H1 (cell line): ENCODE results near the gene DFFA. TPM values are rescaled to one million over a fixed set of nuclear protein-coding genes. Genes with fewer than 3 reads are reported as not detected.

Experiments
- CTCF ChIA-PET: fragments of 300-600 bp; sonication (Branson Sonifier 250); formaldehyde crosslinking; loops from one replicate; lab custom pipeline; 2021; ENCODE audit not compliant: partially characterized antibody; lab: Charles Lee
- POLR2A ChIA-PET: fragments of 300-600 bp; sonication (Branson Sonifier 250); formaldehyde crosslinking; loops from one replicate; lab custom pipeline; 2021; ENCODE audit warnings: inconsistent platforms; ENCODE audit not compliant: partially characterized antibody; lab: Charles Lee
- DNase-seq, 2 experiments: peaks; one replicate each; pipeline versions ENCODE4 v3.0.0 to v3.0.0-alpha.2; 2010 to 2022; ENCODE audit warnings: low spot score in 2 of 2, low read depth in 1 of 2, mixed read lengths in 1 of 2
- FAIRE-seq: peaks from 2 replicates; lab custom pipeline; 2011; peaks lifted over from hg19 to GRCh38; lab: Jason Lieb, UNC
- H2AFZ ChIP-seq: 2 replicates; pipeline ENCODE4 v1.8.1; 2012; ENCODE audit warnings: low read length, inconsistent platforms
- H2AK5ac ChIP-seq: 2 replicates; pipeline ENCODE4 v1.6.1; 2013; ENCODE audit warnings: low read depth, low read length
- H2BK120ac ChIP-seq: replicated peaks from 2 replicates; pipeline ENCODE3; 2013; ENCODE audit warnings: low read depth, low read length, inconsistent platforms
- H2BK12ac ChIP-seq: 2 replicates; pipeline ENCODE4 v1.6.1; 2013; ENCODE audit warnings: low read depth, low read length
- H2BK15ac ChIP-seq: 2 replicates; pipeline ENCODE4 v1.6.1; 2013; ENCODE audit warnings: low read length
- H2BK20ac ChIP-seq: 2 replicates; pipeline ENCODE4 v1.6.1; 2013; ENCODE audit warnings: low read length
- H2BK5ac ChIP-seq: 2 replicates; pipeline ENCODE4 v1.6.1; 2013; ENCODE audit warnings: low read depth, low read length
- H3K14ac ChIP-seq: 2 replicates; pipeline ENCODE4 v1.6.1; 2013; ENCODE audit warnings: inconsistent platforms; ENCODE audit not compliant: insufficient read length
- H3K18ac ChIP-seq: 2 replicates; pipeline ENCODE4 v1.6.1; 2013; ENCODE audit warnings: low read length; ENCODE audit errors: extremely low read depth
- H3K23ac ChIP-seq: 2 replicates; pipeline ENCODE4 v1.6.1; 2013; ENCODE audit warnings: inconsistent platforms; ENCODE audit not compliant: insufficient read length
- H3K23me2 ChIP-seq: 2 replicates; pipeline ENCODE4 v1.6.1; 2013; ENCODE audit warnings: low read depth, low read length
- H3K27ac ChIP-seq: 2 replicates; pipeline ENCODE4 v1.6.1; 2011; ENCODE audit warnings: low read depth, low read length, inconsistent platforms
- H3K27me3 ChIP-seq, 4 experiments: replicated peaks in 1 of 4; 1 replicate in 1 of 4; 2 replicates in 3 of 4; pipeline versions ENCODE4 v1.6.1 to v1.8.1; 2011 to 2013; ENCODE audit warnings: low read length in 3 of 4, mild to moderate bottlenecking in 3 of 4, inconsistent platforms in 2 of 4, mixed read lengths in 2 of 4, moderate library complexity in 1 of 4; ENCODE audit not compliant: control insufficient read depth in 3 of 4, insufficient read depth in 3 of 4; ENCODE audit errors: extremely low read depth in 1 of 4
- H3K36me3 ChIP-seq, 4 experiments: 2 replicates each; pipeline versions ENCODE4 v1.6.1 to v1.8.1; 2011 to 2013; ENCODE audit warnings: mild to moderate bottlenecking in 4 of 4, low read length in 3 of 4, moderate library complexity in 2 of 4, control low read depth in 1 of 4, inconsistent platforms in 1 of 4; ENCODE audit not compliant: insufficient read depth in 4 of 4, control insufficient read depth in 2 of 4
- H3K4ac ChIP-seq: replicated peaks from 2 replicates; pipeline ENCODE3; 2013; ENCODE audit warnings: low read length, low read depth, mixed read lengths, inconsistent platforms; ENCODE audit not compliant: insufficient read length
- H3K4me1 ChIP-seq, 4 experiments: replicated peaks in 1 of 4; 1 replicate in 1 of 4; 2 replicates in 3 of 4; pipeline versions ENCODE4 v1.6.1 to v1.8.1; 2011 to 2013; ENCODE audit warnings: low read length in 3 of 4, inconsistent platforms in 2 of 4, mixed read lengths in 1 of 4; ENCODE audit not compliant: insufficient read depth in 4 of 4, control insufficient read depth in 3 of 4
- H3K4me2 ChIP-seq, 2 experiments: 2 replicates each; pipeline versions ENCODE4 v1.6.1 to v1.8.1; 2011 to 2013; ENCODE audit warnings: low read depth in 2 of 2, low read length in 2 of 2, control low read depth in 1 of 2, inconsistent platforms in 1 of 2, mild to moderate bottlenecking in 1 of 2; ENCODE audit not compliant: insufficient read depth in 1 of 2
- H3K4me3 ChIP-seq, 4 experiments: fragments of 200-600, 300-600 bp in 1 of 4; sonication (generic), shearing (Covaris generic), sonication (Bioruptor Twin) in 1 of 4; 2 replicates each; pipeline versions ENCODE4 v1.5.1 to v1.8.1; 2011 to 2016; ENCODE audit warnings: low read length in 4 of 4, low read depth in 3 of 4, control low read depth in 2 of 4, inconsistent platforms in 2 of 4, mild to moderate bottlenecking in 2 of 4, mixed read lengths in 1 of 4, moderate library complexity in 1 of 4; ENCODE audit not compliant: insufficient read depth in 2 of 4; ENCODE audit errors: extremely low read depth in 1 of 4
- H3K56ac ChIP-seq: replicated peaks from 2 replicates; pipeline ENCODE3; 2013; ENCODE audit warnings: low read depth, mild to moderate bottlenecking, mixed read lengths, low read length, inconsistent platforms; ENCODE audit not compliant: insufficient read length
- H3K79me1 ChIP-seq: 2 replicates; pipeline ENCODE4 v1.6.1; 2013; ENCODE audit warnings: low read depth, low read length, control low read depth
- H3K79me2 ChIP-seq, 2 experiments: 2 replicates each; pipeline versions ENCODE4 v1.6.1 to v1.8.1; 2012 to 2013; ENCODE audit warnings: low read length in 2 of 2, mild to moderate bottlenecking in 2 of 2, inconsistent platforms in 1 of 2; ENCODE audit not compliant: insufficient read depth in 2 of 2, control insufficient read depth in 1 of 2
- H3K9ac ChIP-seq, 4 experiments: replicated peaks in 1 of 4; 1 replicate in 1 of 4; 2 replicates in 3 of 4; pipeline versions ENCODE4 v1.6.1 to v1.8.1; 2011 to 2013; ENCODE audit warnings: low read depth in 3 of 4, low read length in 3 of 4, control low read depth in 2 of 4, mild to moderate bottlenecking in 2 of 4, moderate library complexity in 2 of 4, inconsistent platforms in 1 of 4; ENCODE audit errors: extremely low read depth in 1 of 4
- H3K9me3 ChIP-seq, 2 experiments: 2 replicates each; pipeline versions ENCODE4 v1.6.1 to v1.8.1; 2012 to 2013; ENCODE audit warnings: mild to moderate bottlenecking in 2 of 2, moderate library complexity in 2 of 2, control low read depth in 1 of 2, inconsistent platforms in 1 of 2, low read depth in 1 of 2, low read length in 1 of 2, mixed read lengths in 1 of 2; ENCODE audit not compliant: insufficient read depth in 2 of 2
- H4K20me1 ChIP-seq, 2 experiments: replicated peaks in 1 of 2; 2 replicates each; pipeline versions ENCODE3 to v1.8.1; 2011 to 2013; ENCODE audit warnings: inconsistent platforms in 2 of 2, low read length in 2 of 2, mild to moderate bottlenecking in 1 of 2; ENCODE audit not compliant: insufficient read depth in 2 of 2, control insufficient read depth in 1 of 2
- H4K5ac ChIP-seq: 2 replicates; pipeline ENCODE4 v1.6.1; 2013; ENCODE audit warnings: low read length, low read depth, mixed read lengths, inconsistent platforms; ENCODE audit not compliant: insufficient read length
- H4K8ac ChIP-seq: 2 replicates; pipeline ENCODE4 v1.8.0; 2013; ENCODE audit warnings: mild to moderate bottlenecking, moderate library complexity, low read length, inconsistent platforms; ENCODE audit not compliant: insufficient read depth; ENCODE audit errors: extremely low read depth
- H4K91ac ChIP-seq: replicated peaks from 2 replicates; pipeline ENCODE3; 2013; ENCODE audit warnings: low read length, mixed read lengths, inconsistent platforms; ENCODE audit not compliant: insufficient read length
- POU5F1 ChIP-seq: IDR thresholded peaks from 2 replicates; pipeline ENCODE4 v1.6.1; 2011; ENCODE audit warnings: low read depth, mild to moderate bottlenecking, low read length, moderate library complexity
- RNF2 ChIP-seq: fragments of 200-900, 300-1000 bp; sonication (generic); IDR thresholded peaks from 2 replicates; pipeline ENCODE4 v1.7.1; 2016; ENCODE audit warnings: borderline replicate concordance, low read depth, mild to moderate bottlenecking, antibody characterized with exemption, low read length; ENCODE audit not compliant: poor library complexity, severe bottlenecking; ENCODE audit errors: missing control alignments
- WGBS, 2 experiments: shearing (Covaris generic) in 1 of 2; methylation state at CpG; one replicate each; pipeline versions ENCODE4 v1.1.6 to v1.1.7; 2013 to 2015; ENCODE audit warnings: low lambda C conversion rate in 2 of 2, mixed read lengths in 2 of 2, inconsistent platforms in 1 of 2, low coverage in 1 of 2, missing lambda C conversion rate in 1 of 2; ENCODE audit not compliant: insufficient replicate concordance in 2 of 2, insufficient coverage in 1 of 2, insufficient read length in 1 of 2; ENCODE audit errors: extremely low coverage in 1 of 2, missing lambda C conversion rate in 1 of 2; 5-methylcytosine and 5-hydroxymethylcytosine counted together
- polyA plus RNA-seq, 7 experiments: library from polyadenylated mRNA; depleted of rRNA in 3 of 7; stranded (reverse) in 5 of 7; unstranded in 2 of 7; fragments of >200 nt in 5 of 7; fragments of 200-250 nt in 2 of 7; gene quantifications; 1 replicate in 5 of 7; 2 replicates in 1 of 7; 4 replicates in 1 of 7; pipeline versions ENCODE4 v1.2.1 to v1.2.3, GENCODE V29; 2011 to 2013; ENCODE audit warnings: missing spikeins in 2 of 7, mixed read lengths in 2 of 7
- total RNA-seq: library from RNA; stranded (reverse); fragmentation: NEBNext Ultra II Directional; extraction: Animal tissue kit (Norgen Biotek cat#: 25700); gene quantifications from 2 replicates; pipeline ENCODE4 v1.2.1, GENCODE V29; 2021

DFFA gene
- total and polyA plus RNA-seq, 2 of the 8 experiments (the other 6 are each of a cell fraction or from before 2014, with no cell fraction given): 34.3 to 79.9 TPM

GRCh38 chr1:10421637-10422036, 50.7 kb downstream of the DFFA start:
- Histone ChIP-seq H3K4me1 (no peaks in the 10 kb centered on the region), H3K27ac (no peak overlapping the region), H2AK5ac (no peak overlapping the region), H2AFZ (no peak overlapping the region), H3K36me3 (peaks cover 18 to 47% (median 33%) of the 10 kb centered on the region in 4 experiments), H3K14ac (no peak overlapping the region), H4K8ac (no peak overlapping the region), H3K23me2 (no peaks in the 10 kb centered on the region), H2BK5ac (no peak overlapping the region), H3K79me1 (no peaks in the 10 kb centered on the region), H3K23ac (no peak overlapping the region), H4K20me1 (peaks cover 3 to 5% of the 10 kb centered on the region in 2 experiments), H2BK120ac (no peak overlapping the region), H3K56ac (no peak overlapping the region), H2BK15ac (no peak overlapping the region), H4K91ac (no peak overlapping the region), H3K27me3 (no peaks in the 10 kb centered on the region), H3K4me2 (no peak overlapping the region), H2BK12ac (no peak overlapping the region), H3K79me2 (no peaks in the 10 kb centered on the region), H3K18ac (no peak overlapping the region), H2BK20ac (no peak overlapping the region), H3K9me3 (no peaks in the 10 kb centered on the region), H3K9ac (no peak overlapping the region), H3K4me3 (no peak overlapping the region), H3K4ac (no peak overlapping the region), H4K5ac (no peak overlapping the region)
- DNase-seq (no peak), FAIRE-seq (no peak)
- WGBS, 2 experiments: 81% methylated on average over 5 of the region's 5 CpGs; no CpG with 5 or more reads in 1 of the 2 experiments
- ChIA-PET CTCF (interaction anchor here (0.7 to 2.3 kb wide), 5 partner anchors 8 to 87 kb away, joined by 3 to 7 read pairs (median 3); partner anchors contain the start of gene CENPS), POLR2A (interaction anchor here (0.7 to 2.1 kb wide), 6 partner anchors 8 to 45 kb away, joined by 3 to 10 read pairs (median 3); partner anchors contain the start of gene CENPS)
- TF ChIP-seq POU5F1 (no peak), RNF2 (no peak)
